HepG2 (cell line): ENCODE results near the gene MAB21L4. TPM values are rescaled to one million over a fixed set of nuclear protein-coding genes. Genes with fewer than 3 reads are reported as not detected.

Experiments used
- CBX5 ChIP-seq: sonication (generic); formaldehyde crosslinking; IDR thresholded peaks from 2 replicates; pipeline ENCODE4 v1.4.0; 2020; ENCODE audit warnings: missing genetic modification reagents, borderline replicate concordance
- CEBPZ ChIP-seq: IDR thresholded peaks from 2 replicates; pipeline ENCODE4 v1.6.1; 2012; ENCODE audit warnings: low read length, improper control_type of control experiment
- FIP1L1 ChIP-seq: fragments of 200-400 bp; formaldehyde crosslinking; IDR thresholded peaks from 2 replicates; pipeline ENCODE4 v1.6.1; 2018; ENCODE audit warnings: low read depth, mild to moderate bottlenecking, low read length, moderate library complexity, borderline replicate concordance; ENCODE audit not compliant: insufficient read depth
- ISL2 ChIP-seq: sonication (generic); formaldehyde crosslinking; IDR thresholded peaks from 2 replicates; pipeline ENCODE4 v1.5.0; 2020; ENCODE audit warnings: missing genetic modification reagents
- MBNL3 ChIP-seq: fragments of 250-450 bp; sonication (Bioruptor Pico); conservative IDR thresholded peaks from 2 replicates; pipeline ENCODE4 v1.8.0; 2022; ENCODE audit warnings: mild to moderate bottlenecking, inconsistent platforms
- MEIS2 ChIP-seq: sonication (generic); formaldehyde crosslinking; IDR thresholded peaks from 2 replicates; pipeline ENCODE4 v1.9.0; 2021; ENCODE audit warnings: mild to moderate bottlenecking, missing genetic modification reagents
- NAIF1 ChIP-seq: sonication (generic); formaldehyde crosslinking; IDR thresholded peaks from 2 replicates; pipeline ENCODE4 v1.5.0; 2020; ENCODE audit warnings: mild to moderate bottlenecking, missing genetic modification reagents, borderline replicate concordance
- NFKB2 ChIP-seq: sonication (generic); formaldehyde crosslinking; IDR thresholded peaks from 2 replicates; pipeline ENCODE4 v1.4.0; 2020; ENCODE audit warnings: missing genetic modification reagents, borderline replicate concordance
- NRL ChIP-seq: sonication (generic); formaldehyde crosslinking; IDR thresholded peaks from 2 replicates; pipeline ENCODE4 v1.5.0; 2020; ENCODE audit warnings: missing genetic modification reagents, mild to moderate bottlenecking, moderate library complexity, borderline replicate concordance
- SNAPC2 ChIP-seq: sonication (generic); formaldehyde crosslinking; IDR thresholded peaks from 2 replicates; pipeline ENCODE4 v1.8.1; 2022; ENCODE audit warnings: mild to moderate bottlenecking, missing genetic modification reagents
- TOPORS ChIP-seq: sonication (generic); formaldehyde crosslinking; IDR thresholded peaks from 2 replicates; pipeline ENCODE4 v1.8.0; 2023; ENCODE audit warnings: mild to moderate bottlenecking, missing genetic modification reagents
- ZBTB43 ChIP-seq: sonication (generic); formaldehyde crosslinking; conservative IDR thresholded peaks from 2 replicates; pipeline ENCODE4 v1.4.0; 2020; ENCODE audit warnings: missing genetic modification reagents
- ZNF224 ChIP-seq: sonication (generic); formaldehyde crosslinking; IDR thresholded peaks from 2 replicates; pipeline ENCODE4 v1.5.0; 2020; ENCODE audit warnings: mild to moderate bottlenecking, missing genetic modification reagents
- ZNF232 ChIP-seq: sonication (generic); formaldehyde crosslinking; IDR thresholded peaks from 2 replicates; pipeline ENCODE4 v1.4.0; 2020; ENCODE audit warnings: missing genetic modification reagents, borderline replicate concordance
- ZNF543 ChIP-seq: sonication (generic); formaldehyde crosslinking; IDR thresholded peaks from 2 replicates; pipeline ENCODE4 v1.4.0; 2020; ENCODE audit warnings: mild to moderate bottlenecking, missing genetic modification reagents
- ZNF552 ChIP-seq: sonication (generic); formaldehyde crosslinking; IDR thresholded peaks from 2 replicates; pipeline ENCODE4 v1.9.0; 2022; ENCODE audit warnings: missing genetic modification reagents, mild to moderate bottlenecking, borderline replicate concordance
- ZNF563 ChIP-seq: sonication (generic); formaldehyde crosslinking; IDR thresholded peaks from 2 replicates; pipeline ENCODE4 v1.8.0; 2022; ENCODE audit warnings: mild to moderate bottlenecking, moderate library complexity, missing genetic modification reagents
- ZNF580 ChIP-seq: IDR thresholded peaks from 2 replicates; pipeline ENCODE4 v1.6.1; 2016; ENCODE audit warnings: low read depth, borderline replicate concordance
- ZSCAN31 ChIP-seq: sonication (generic); formaldehyde crosslinking; IDR thresholded peaks from 2 replicates; pipeline ENCODE4 v1.5.0; 2020; ENCODE audit warnings: low read depth, mild to moderate bottlenecking, missing genetic modification reagents
- polyA plus RNA-seq, 8 experiments: library from polyadenylated mRNA; depleted of rRNA in 3 of 8; stranded (reverse) in 7 of 8; unstranded in 1 of 8; fragments of >200 nt; fragmentation: Illumina TruSeq in 4 of 8; extraction: Trizol in 4 of 8; gene quantifications; 2 replicates each; pipeline versions ENCODE4 v1.2.1 to v1.2.3, GENCODE V29; 2011 to 2016; ENCODE audit warnings: low read depth in 4 of 8, missing spikeins in 1 of 8, mixed read lengths in 1 of 8; ENCODE audit not compliant: insufficient read depth in 1 of 8
- total RNA-seq, 5 experiments: library from RNA; depleted of rRNA; stranded (reverse); fragments of >200 nt; fragmentation: Illumina TruSeq; extraction: Trizol; gene quantifications; 2 replicates each; pipeline ENCODE4 v1.2.3, GENCODE V29; 2016; ENCODE audit warnings: low read depth in 1 of 5
- TF ChIP-seq, protein P1 (sequence below): IDR thresholded peaks from 2 replicates; pipeline ENCODE4 v1.6.1; 2016; ENCODE audit warnings: missing genetic modification reagents, missing compliant biosample characterization
- TF ChIP-seq, protein P2 (sequence below): sonication (generic); formaldehyde crosslinking; IDR thresholded peaks from 2 replicates; pipeline ENCODE4 v1.4.0; 2020; ENCODE audit warnings: missing genetic modification reagents

The MAB21L4 gene
- total and polyA plus RNA-seq, 2 of the 13 experiments (the other 11 are each of a cell fraction or from before 2014, with no cell fraction given) = 3.0 to 14.0 TPM

- TF ChIP-seq, protein P1, sequence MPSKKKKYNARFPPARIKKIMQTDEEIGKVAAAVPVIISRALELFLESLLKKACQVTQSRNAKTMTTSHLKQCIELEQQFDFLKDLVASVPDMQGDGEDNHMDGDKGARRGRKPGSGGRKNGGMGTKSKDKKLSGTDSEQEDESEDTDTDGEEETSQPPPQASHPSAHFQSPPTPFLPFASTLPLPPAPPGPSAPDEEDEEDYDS (CRISPR knock-in tag) = peak; percentile 66; the same call in 1 of the 2 replicates
- TF ChIP-seq NFKB2 (CRISPR knock-in tag) (peak; percentile 90; the same call in 1 of the 2 replicates), MBNL3 (no peak), TOPORS (CRISPR knock-in tag) (peak; percentile 66; the same call in 1 of the 2 replicates), NRL (CRISPR knock-in tag) (peak; percentile 53; the same call in 1 of the 2 replicates), ZNF552 (CRISPR knock-in tag) (0 out of 2 replicates have a peak, but pooled peaks have one; percentile 56), ZNF580 (CRISPR knock-in tag) (peak; percentile 85; the same call in 1 of the 2 replicates), NAIF1 (CRISPR knock-in tag) (peak; percentile 78; the same call in 1 of the 2 replicates), CBX5 (peak; percentile 64; the same call in 1 of the 2 replicates), ZNF224 (peak; percentile 74; the same call in 1 of the 2 replicates), CEBPZ (no peak), FIP1L1 (no peak), ISL2 (CRISPR knock-in tag) (peak; percentile 79), ZNF232 (peak; percentile 84; the same call in 1 of the 2 replicates), ZNF543 (CRISPR knock-in tag) (peak; percentile 67; the same call in 1 of the 2 replicates), ZNF563 (peak; percentile 75; the same call in 1 of the 2 replicates), ZSCAN31 (peak; percentile 55), ZBTB43 (CRISPR knock-in tag) (0 out of 2 replicates have a peak, but pooled peaks have one; percentile 77), MEIS2 (CRISPR knock-in tag) (peak; percentile 62; the same call in 1 of the 2 replicates), SNAPC2 (peak; percentile 85; the same call in 1 of the 2 replicates)
- TF ChIP-seq, protein P2, sequence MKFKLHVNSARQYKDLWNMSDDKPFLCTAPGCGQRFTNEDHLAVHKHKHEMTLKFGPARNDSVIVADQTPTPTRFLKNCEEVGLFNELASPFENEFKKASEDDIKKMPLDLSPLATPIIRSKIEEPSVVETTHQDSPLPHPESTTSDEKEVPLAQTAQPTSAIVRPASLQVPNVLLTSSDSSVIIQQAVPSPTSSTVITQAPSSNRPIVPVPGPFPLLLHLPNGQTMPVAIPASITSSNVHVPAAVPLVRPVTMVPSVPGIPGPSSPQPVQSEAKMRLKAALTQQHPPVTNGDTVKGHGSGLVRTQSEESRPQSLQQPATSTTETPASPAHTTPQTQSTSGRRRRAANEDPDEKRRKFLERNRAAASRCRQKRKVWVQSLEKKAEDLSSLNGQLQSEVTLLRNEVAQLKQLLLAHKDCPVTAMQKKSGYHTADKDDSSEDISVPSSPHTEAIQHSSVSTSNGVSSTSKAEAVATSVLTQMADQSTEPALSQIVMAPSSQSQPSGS = 0 out of 2 replicates have a peak, but pooled peaks have one; percentile 48
These were observed 27.5 kb downstream of the MAB21L4 start, which contains the start of gene AGXT (continued) for GRCh38 chr2:240868286-240869108.
